K562 treated with DMSO at 1 percent for 4 hours (cell line): ENCODE results near the gene HYDIN. TPM values are rescaled to one million over a fixed set of nuclear protein-coding genes. Genes with fewer than 3 reads are reported as not detected.

Experiments
- total RNA-seq: library from RNA; unstranded; fragments of 300-600 nt; gene quantifications from 2 replicates; pipeline ENCODE4 v1.2.3, GENCODE V29; 2022; ENCODE audit not compliant: insufficient read depth

Gene HYDIN
- not detected in 2 replicates for total RNA-seq

GRCh38 chr16:71230122-71230845, at the start of gene HYDIN:
Gene HYDIN, minus strand, starts transcription at chr16:71230722. Its CDS starts 43,827 bp downstream, at chr16:71186895.

GRCh38 chr16:70800781-70801480, 429.6 kb downstream of the HYDIN start, which contains the start of gene VAC14:
Gene VAC14, minus strand, starts transcription at chr16:70801158. Its CDS starts 258 bp downstream, at chr16:70800900.

Other genes starting within 250 kb of the HYDIN start
- 15.8 and 17.7 TPM in 2 replicates for gene CMTR2, start 58.7 kb upstream of the HYDIN start, total RNA-seq
- not detected in 2 replicates for gene CALB2, start 128.0 kb upstream of the HYDIN start, total RNA-seq
- not detected in 2 replicates for gene TLE7, start 211.3 kb upstream of the HYDIN start, total RNA-seq
- 6.5 and 8.7 TPM in 2 replicates for gene ZNF23, start 231.5 kb upstream of the HYDIN start, total RNA-seq